Measurements from ENCODE around the gene SUN5. TPM values are rescaled to one million over a fixed set of nuclear protein-coding genes. Genes with fewer than 3 reads are reported as not detected.

Gene SUN5
- total and polyA plus RNA-seq, 2 donors (not counting 1 experiment from before 2014, with no cell fraction given): not detected

- Mint-ChIP-seq H3K9me3 (ENCODE audit: insufficient read depth) (no peaks in the 10 kb centered on the region), H3K27ac (no peak overlapping the region), H3K4me1 (peaks cover 2% of the 10 kb centered on the region), H3K4me3 (no peak overlapping the region), H3K27me3 (no peaks in the 10 kb centered on the region)
- H3K9ac ChIP-seq (ENCODE audit: low read length): no peak overlapping the region
- no peaks in the 10 kb centered on the region for H3K36me3 ChIP-seq (replicated peaks in 1 of 2; ENCODE audit: control extremely low read depth in 1 of 2, control insufficient read depth in 1 of 2, extremely low read depth in 1 of 2, insufficient read depth in 2 of 2, low read length in 1 of 2)
- no peaks in the 10 kb centered on the region for H3K27me3 ChIP-seq (replicated peaks in 1 of 4; ENCODE audit: control extremely low read depth in 1 of 4, control insufficient read depth in 3 of 4, insufficient read depth in 4 of 4, low read length in 3 of 4)
- peaks cover 0 to 3% of the 10 kb centered on the region in 2 donors for H3K4me1 ChIP-seq (ENCODE audit: control insufficient read depth in 2 of 2, insufficient read depth in 2 of 2, low read length in 2 of 2)
- H4K20me1 ChIP-seq (ENCODE audit: control insufficient read depth, insufficient read depth, low read length, poor library complexity, severe bottlenecking): no peaks in the 10 kb centered on the region
- ChIA-PET CTCF (no interaction called here), POLR2A (no interaction called here)
- DNase-seq (no peak), ATAC-seq (ENCODE audit: low read depth) (no peak)
- WGBS (ENCODE audit: insufficient coverage): 94% methylated on average over 5 of the region's 6 CpGs
- no peak overlapping the region for H3K27ac ChIP-seq (ENCODE audit: low read length in 2 of 2)
- H3K4me2 ChIP-seq (replicated peaks; ENCODE audit: low read depth, low read length, poor library complexity, severe bottlenecking): no peak overlapping the region
- H2AFZ ChIP-seq (ENCODE audit: insufficient read depth, low read depth, low read length, poor library complexity, severe bottlenecking): no peak overlapping the region
- intact Hi-C loops (cut with micrococcal nuclease): no loop called here
- no peak overlapping the region for H3K4me3 ChIP-seq (ENCODE audit: control extremely low read depth in 1 of 5, extremely low read depth in 1 of 5, insufficient read depth in 1 of 5, low read depth in 2 of 5, low read length in 4 of 5)
- H3K9me3 ChIP-seq (ENCODE audit: control extremely low read depth in 1 of 3, control insufficient read depth in 2 of 3, insufficient read depth in 1 of 3, low read length in 2 of 3): peaks cover 0 to 5% (median 0%) of the 10 kb centered on the region in 3 donors
- no peaks in the 10 kb centered on the region for H3K79me2 ChIP-seq (ENCODE audit: control insufficient read depth, insufficient read depth, low read length)
- TF ChIP-seq, protein P1, sequence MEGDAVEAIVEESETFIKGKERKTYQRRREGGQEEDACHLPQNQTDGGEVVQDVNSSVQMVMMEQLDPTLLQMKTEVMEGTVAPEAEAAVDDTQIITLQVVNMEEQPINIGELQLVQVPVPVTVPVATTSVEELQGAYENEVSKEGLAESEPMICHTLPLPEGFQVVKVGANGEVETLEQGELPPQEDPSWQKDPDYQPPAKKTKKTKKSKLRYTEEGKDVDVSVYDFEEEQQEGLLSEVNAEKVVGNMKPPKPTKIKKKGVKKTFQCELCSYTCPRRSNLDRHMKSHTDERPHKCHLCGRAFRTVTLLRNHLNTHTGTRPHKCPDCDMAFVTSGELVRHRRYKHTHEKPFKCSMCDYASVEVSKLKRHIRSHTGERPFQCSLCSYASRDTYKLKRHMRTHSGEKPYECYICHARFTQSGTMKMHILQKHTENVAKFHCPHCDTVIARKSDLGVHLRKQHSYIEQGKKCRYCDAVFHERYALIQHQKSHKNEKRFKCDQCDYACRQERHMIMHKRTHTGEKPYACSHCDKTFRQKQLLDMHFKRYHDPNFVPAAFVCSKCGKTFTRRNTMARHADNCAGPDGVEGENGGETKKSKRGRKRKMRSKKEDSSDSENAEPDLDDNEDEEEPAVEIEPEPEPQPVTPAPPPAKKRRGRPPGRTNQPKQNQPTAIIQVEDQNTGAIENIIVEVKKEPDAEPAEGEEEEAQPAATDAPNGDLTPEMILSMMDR (IDR thresholded peaks at IDR 0.05): no peak
- no peak for TF ChIP-seq EZH2 (IDR thresholded peaks at IDR 0.05; ENCODE audit: borderline replicate concordance, insufficient read depth, low read depth, low read length, poor library complexity, severe bottlenecking)
Measured at GRCh38 chr20:32985596-32985995, 18.6 kb downstream of the SUN5 start.

GRCh38 chr20:32984631-32985354 is 19.4 kb downstream of the SUN5 start:
- Histone ChIP-seq H3K27me3 (replicated peaks in 1 of 4; ENCODE audit: control extremely low read depth in 1 of 4, control insufficient read depth in 3 of 4, insufficient read depth in 4 of 4, low read length in 3 of 4) (no peaks in the 10 kb centered on the region), H3K79me2 (ENCODE audit: control insufficient read depth, insufficient read depth, low read length) (no peaks in the 10 kb centered on the region), H4K20me1 (ENCODE audit: control insufficient read depth, insufficient read depth, low read length, poor library complexity, severe bottlenecking) (no peaks in the 10 kb centered on the region), H3K9ac (ENCODE audit: low read length) (no peak overlapping the region), H3K4me2 (replicated peaks; ENCODE audit: low read depth, low read length, poor library complexity, severe bottlenecking) (no peak overlapping the region), H3K36me3 (replicated peaks in 1 of 2; ENCODE audit: control extremely low read depth in 1 of 2, control insufficient read depth in 1 of 2, extremely low read depth in 1 of 2, insufficient read depth in 2 of 2, low read length in 1 of 2) (no peaks in the 10 kb centered on the region), H3K4me3 (ENCODE audit: control extremely low read depth in 1 of 5, extremely low read depth in 1 of 5, insufficient read depth in 1 of 5, low read depth in 2 of 5, low read length in 4 of 5) (no peak overlapping the region), H3K9me3 (ENCODE audit: control extremely low read depth in 1 of 3, control insufficient read depth in 2 of 3, insufficient read depth in 1 of 3, low read length in 2 of 3) (no peaks in the 10 kb centered on the region), H3K4me1 (ENCODE audit: control insufficient read depth in 2 of 2, insufficient read depth in 2 of 2, low read length in 2 of 2) (no peaks in the 10 kb centered on the region), H3K27ac (ENCODE audit: low read length in 2 of 2) (no peak overlapping the region), H2AFZ (ENCODE audit: insufficient read depth, low read depth, low read length, poor library complexity, severe bottlenecking) (no peak overlapping the region)
- no peaks in the 10 kb centered on the region for H3K9me3 Mint-ChIP-seq (ENCODE audit: insufficient read depth)
- no peaks in the 10 kb centered on the region for H3K4me1 Mint-ChIP-seq
- DNase-seq (no peak), ATAC-seq (ENCODE audit: low read depth) (no peak)
- H3K4me3 Mint-ChIP-seq: no peak overlapping the region
- ChIA-PET POLR2A (no interaction called here), CTCF (no interaction called here)
- TF ChIP-seq, protein P1 (IDR thresholded peaks at IDR 0.05): no peak
- no peak for TF ChIP-seq EZH2 (IDR thresholded peaks at IDR 0.05; ENCODE audit: borderline replicate concordance, insufficient read depth, low read depth, low read length, poor library complexity, severe bottlenecking)
- no peak overlapping the region for H3K27ac Mint-ChIP-seq
- H3K27me3 Mint-ChIP-seq: no peaks in the 10 kb centered on the region
- intact Hi-C loops (cut with micrococcal nuclease): no loop called here
- 94% methylated on average over 8 of the region's 9 CpGs for WGBS (ENCODE audit: insufficient coverage)

All from B cell (primary cell).